Prostate gland (tissue), 2 donors: ENCODE results near the gene PTPN13.

Experiments
- POLR2A ChIP-seq: fragments of 450-650 bp; IDR thresholded peaks from one replicate; pipeline ENCODE4 v1.6.1; 2016; ENCODE audit warnings: antibody characterized with exemption, mild to moderate bottlenecking
- POLR2AphosphoS5 ChIP-seq: sonication (generic); formaldehyde crosslinking; IDR thresholded peaks from one replicate; pipeline ENCODE4 v1.6.1; 2017; ENCODE audit warnings: antibody characterized with exemption
- TF ChIP-seq, protein P1 (sequence below), 4 experiments: fragments of 200-600 bp in 2 of 4; fragments of 450-650 bp in 2 of 4; sonication (generic) in 2 of 4; IDR thresholded peaks; 1 replicate in 3 of 4; 2 replicates in 1 of 4; pipeline ENCODE4 v1.5.1; 2016 to 2019; ENCODE audit warnings: antibody characterized with exemption in 4 of 4, mild to moderate bottlenecking in 2 of 4, moderate library complexity in 2 of 4

DNA sequence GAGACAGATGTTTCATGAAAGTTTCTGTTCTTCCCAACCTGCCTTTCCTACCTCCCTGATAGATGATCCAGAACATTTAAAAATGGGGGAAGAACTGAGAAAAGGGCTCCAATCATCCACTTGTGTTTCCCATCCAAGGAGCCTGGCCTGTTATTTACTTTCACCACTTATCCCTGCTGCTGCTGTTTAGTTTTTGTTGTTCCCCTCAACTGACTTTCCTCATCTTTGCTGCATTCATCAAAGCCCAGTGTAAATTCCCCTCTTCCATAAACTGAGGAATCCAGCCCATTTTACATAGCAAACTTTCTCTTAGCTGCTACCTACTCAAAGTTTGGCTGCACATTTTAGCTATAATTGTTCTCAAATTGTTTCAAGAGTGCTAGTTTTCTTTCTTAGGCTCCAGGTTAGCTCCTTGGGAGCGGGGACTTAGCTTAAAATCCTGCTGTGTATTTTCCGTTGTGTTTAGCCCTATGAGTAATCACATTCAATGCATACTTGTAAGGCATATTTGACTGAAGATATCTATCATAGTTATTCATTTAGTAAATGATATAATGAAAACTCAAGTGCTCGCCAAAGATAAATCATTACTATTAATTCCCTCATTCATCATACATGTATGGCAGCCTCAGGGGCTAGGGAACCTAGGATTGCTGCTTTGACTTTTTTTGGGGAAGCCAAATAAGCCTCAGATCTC lies 1.4 kb upstream of the PTPN13 start:
- TF ChIP-seq POLR2A (no peak), POLR2AphosphoS5 (no peak)
- TF ChIP-seq, protein P1, sequence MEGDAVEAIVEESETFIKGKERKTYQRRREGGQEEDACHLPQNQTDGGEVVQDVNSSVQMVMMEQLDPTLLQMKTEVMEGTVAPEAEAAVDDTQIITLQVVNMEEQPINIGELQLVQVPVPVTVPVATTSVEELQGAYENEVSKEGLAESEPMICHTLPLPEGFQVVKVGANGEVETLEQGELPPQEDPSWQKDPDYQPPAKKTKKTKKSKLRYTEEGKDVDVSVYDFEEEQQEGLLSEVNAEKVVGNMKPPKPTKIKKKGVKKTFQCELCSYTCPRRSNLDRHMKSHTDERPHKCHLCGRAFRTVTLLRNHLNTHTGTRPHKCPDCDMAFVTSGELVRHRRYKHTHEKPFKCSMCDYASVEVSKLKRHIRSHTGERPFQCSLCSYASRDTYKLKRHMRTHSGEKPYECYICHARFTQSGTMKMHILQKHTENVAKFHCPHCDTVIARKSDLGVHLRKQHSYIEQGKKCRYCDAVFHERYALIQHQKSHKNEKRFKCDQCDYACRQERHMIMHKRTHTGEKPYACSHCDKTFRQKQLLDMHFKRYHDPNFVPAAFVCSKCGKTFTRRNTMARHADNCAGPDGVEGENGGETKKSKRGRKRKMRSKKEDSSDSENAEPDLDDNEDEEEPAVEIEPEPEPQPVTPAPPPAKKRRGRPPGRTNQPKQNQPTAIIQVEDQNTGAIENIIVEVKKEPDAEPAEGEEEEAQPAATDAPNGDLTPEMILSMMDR (IDR thresholded peaks at IDR 0.05) = no peak
